Lower lobe of right lung (tissue), 2 donors: ENCODE measurements around the gene ANO2. TPM values are rescaled to one million over a fixed set of nuclear protein-coding genes. Genes with fewer than 3 reads are reported as not detected.
A peak's percentile ranks its signal among the peaks of the same experiment; 100 is the strongest.

Source experiments
- ATAC-seq, 2 donors: fragments of 200-7000 bp; cut with Tn5 transposase; one replicate each; pipeline ENCODE4 v1.9.1; 2020 to 2022; ENCODE audit warnings: mild to moderate bottlenecking in 2 of 2, moderate library complexity in 2 of 2
- DNase-seq: peaks from one replicate; pipeline ENCODE4 v3.0.0-alpha.2; 2020
- H3K27ac ChIP-seq: fragments of 200-600 bp; one replicate; pipeline ENCODE4 v1.8.0; 2022
- H3K27me3 ChIP-seq: fragments of 200-600 bp; one replicate; pipeline ENCODE4 v1.8.0; 2022; ENCODE audit warnings: low read depth
- H3K36me3 ChIP-seq: fragments of 200-600 bp; one replicate; pipeline ENCODE4 v1.8.0; 2022; ENCODE audit warnings: mild to moderate bottlenecking
- H3K4me1 ChIP-seq: fragments of 200-600 bp; one replicate; pipeline ENCODE4 v1.8.0; 2022
- H3K4me3 ChIP-seq: fragments of 200-600 bp; one replicate; pipeline ENCODE4 v1.8.0; 2022; ENCODE audit warnings: mild to moderate bottlenecking
- H3K9me3 ChIP-seq: fragments of 200-600 bp; one replicate; pipeline ENCODE4 v1.8.0; 2022
- intact Hi-C: fragments of 100-400 bp; cut with DNase I; formaldehyde crosslinking; loops from one replicate; pipeline ENCODE4 v1.11.0; 2022
- total RNA-seq: library from RNA; stranded (reverse); fragmentation: NEBNext Ultra II Directional; extraction: Animal tissue kit (Norgen Biotek cat#: 25700); gene quantifications from one replicate; pipeline ENCODE4 v1.2.1, GENCODE V29; 2021
- TF ChIP-seq, protein P1 (sequence below): fragments of 200-600 bp; IDR thresholded peaks from one replicate; pipeline ENCODE4 v1.8.0; 2022; ENCODE audit warnings: antibody characterized with exemption, mild to moderate bottlenecking
- donor health status: DM: no; HTN: yes; CAD: no; lungs with severe emphysema.

ANO2 gene
- total RNA-seq, 1 donor from 2014 or later = 22.2 TPM

DNA sequence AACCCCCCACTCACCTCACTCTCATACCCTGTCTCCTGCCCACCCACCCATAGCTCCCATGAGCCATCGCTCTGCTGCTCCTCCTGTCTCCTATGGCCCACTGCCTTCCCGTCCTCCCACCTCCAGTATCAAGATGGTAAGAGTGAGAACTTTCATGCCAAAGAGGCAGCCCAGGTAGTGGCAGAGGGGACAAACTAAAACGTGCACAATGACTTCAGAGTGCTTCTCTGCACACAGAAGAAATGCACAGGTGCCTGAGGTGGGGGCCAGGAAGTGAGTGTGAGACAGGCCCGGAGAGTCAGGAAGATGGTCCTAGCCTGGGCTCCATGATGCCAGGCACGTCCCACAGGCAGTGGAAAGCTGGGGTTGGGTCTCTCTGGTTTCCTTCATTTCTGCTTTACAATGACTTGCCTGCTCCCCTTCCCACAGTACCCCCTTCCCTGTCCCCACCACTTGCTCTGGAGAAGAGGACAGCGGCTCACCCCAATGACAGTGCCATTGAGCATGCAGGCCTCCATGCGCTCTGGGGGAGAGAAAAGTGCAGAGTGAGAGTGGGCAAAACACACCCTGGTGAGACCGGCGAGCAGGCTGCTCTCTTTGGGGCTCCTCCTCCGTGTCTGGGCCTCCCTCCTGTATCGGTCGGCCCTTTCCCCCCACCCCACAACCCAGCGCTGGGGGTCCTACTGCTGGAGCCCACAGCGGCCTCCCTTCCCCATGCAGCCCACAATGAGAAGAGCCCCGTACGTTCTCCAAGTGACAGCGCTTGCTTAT is 22.8 kb upstream of the ANO2 start:
- H3K4me1 ChIP-seq = no peaks in the 10 kb centered on the region
- TF ChIP-seq, protein P1, sequence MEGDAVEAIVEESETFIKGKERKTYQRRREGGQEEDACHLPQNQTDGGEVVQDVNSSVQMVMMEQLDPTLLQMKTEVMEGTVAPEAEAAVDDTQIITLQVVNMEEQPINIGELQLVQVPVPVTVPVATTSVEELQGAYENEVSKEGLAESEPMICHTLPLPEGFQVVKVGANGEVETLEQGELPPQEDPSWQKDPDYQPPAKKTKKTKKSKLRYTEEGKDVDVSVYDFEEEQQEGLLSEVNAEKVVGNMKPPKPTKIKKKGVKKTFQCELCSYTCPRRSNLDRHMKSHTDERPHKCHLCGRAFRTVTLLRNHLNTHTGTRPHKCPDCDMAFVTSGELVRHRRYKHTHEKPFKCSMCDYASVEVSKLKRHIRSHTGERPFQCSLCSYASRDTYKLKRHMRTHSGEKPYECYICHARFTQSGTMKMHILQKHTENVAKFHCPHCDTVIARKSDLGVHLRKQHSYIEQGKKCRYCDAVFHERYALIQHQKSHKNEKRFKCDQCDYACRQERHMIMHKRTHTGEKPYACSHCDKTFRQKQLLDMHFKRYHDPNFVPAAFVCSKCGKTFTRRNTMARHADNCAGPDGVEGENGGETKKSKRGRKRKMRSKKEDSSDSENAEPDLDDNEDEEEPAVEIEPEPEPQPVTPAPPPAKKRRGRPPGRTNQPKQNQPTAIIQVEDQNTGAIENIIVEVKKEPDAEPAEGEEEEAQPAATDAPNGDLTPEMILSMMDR = no peak
- H3K36me3 ChIP-seq = peaks cover 32% of the 10 kb centered on the region
- intact Hi-C loops = no loop called here
- no peak overlapping the region for H3K4me3 ChIP-seq
- H3K9me3 ChIP-seq = no peaks in the 10 kb centered on the region
- DNase-seq (no peak), ATAC-seq (no peak)
- no peak overlapping the region for H3K27ac ChIP-seq
- peaks cover 3% of the 10 kb centered on the region for H3K27me3 ChIP-seq

DNA sequence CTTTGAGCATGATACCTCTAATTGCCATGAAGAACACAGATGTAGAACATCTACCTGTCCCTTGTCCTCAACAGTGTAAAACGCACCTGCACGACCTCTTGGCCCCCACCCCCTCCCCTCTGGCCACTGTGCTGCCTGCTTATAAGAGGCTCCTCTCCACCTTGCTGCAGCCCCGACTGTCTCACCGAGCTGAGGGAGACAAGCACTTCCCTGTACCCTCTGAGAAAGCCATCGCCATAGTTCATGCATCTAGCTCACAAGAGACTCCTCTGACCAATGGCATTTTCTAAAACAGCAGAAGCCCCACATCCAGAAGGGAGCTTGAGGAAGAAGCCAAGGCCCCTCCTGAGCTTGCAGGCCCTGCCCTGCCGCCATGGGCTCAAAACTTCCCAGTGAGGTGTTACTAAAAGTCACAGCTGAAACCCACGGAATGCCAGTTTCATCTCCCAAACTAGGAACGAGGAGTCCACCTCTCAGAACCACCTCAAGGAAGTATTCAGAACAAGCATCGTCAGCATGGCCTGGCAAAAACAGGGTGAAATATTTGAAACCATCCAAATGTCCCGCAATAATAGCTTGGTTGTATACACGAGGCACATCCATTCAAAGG is 21.5 kb upstream of the ANO2 start:
- no peak overlapping the region for H3K27ac ChIP-seq
- no peak for DNase-seq

DNA sequence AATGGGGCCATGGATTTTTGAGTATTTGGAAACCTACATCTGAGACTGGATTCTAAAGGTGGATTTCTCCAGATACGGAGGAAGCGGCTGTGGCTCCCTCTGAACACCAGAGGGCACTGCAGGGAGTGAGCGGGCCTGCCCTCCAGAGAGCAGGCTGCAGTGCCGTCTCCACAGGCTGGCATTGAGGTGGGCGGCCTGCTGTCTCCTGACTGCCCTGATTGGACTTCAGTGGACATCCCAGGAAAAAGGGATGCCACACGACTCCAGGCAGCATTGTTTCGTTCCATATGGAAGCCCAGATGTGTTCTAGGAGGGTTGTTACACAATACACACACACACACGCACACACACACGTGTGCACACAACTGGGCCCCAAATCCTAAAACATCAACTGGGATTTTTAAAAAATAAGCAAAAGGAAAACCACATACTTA is 20.9 kb upstream of the ANO2 start:
- intact Hi-C loops = no loop called here
- Histone ChIP-seq H3K4me1 (no peaks in the 10 kb centered on the region), H3K36me3 (peaks cover 21% of the 10 kb centered on the region), H3K9me3 (no peaks in the 10 kb centered on the region), H3K4me3 (no peak overlapping the region), H3K27me3 (peaks cover 3% of the 10 kb centered on the region), H3K27ac (no peak overlapping the region)
- ATAC-seq (peak; percentile 79 to 83), DNase-seq (peak; percentile 70)
- TF ChIP-seq, protein P1 = peak; percentile 76

More for the DNA sequence above, 21.5 kb upstream of the ANO2 start:
- no peaks in the 10 kb centered on the region for H3K4me1 ChIP-seq
- intact Hi-C loops = no loop called here
- no peaks in the 10 kb centered on the region for H3K9me3 ChIP-seq
- peaks cover 3% of the 10 kb centered on the region for H3K27me3 ChIP-seq
- TF ChIP-seq, protein P1 = no peak
- ATAC-seq = no peak
- peaks cover 27% of the 10 kb centered on the region for H3K36me3 ChIP-seq
- no peak overlapping the region for H3K4me3 ChIP-seq

DNA sequence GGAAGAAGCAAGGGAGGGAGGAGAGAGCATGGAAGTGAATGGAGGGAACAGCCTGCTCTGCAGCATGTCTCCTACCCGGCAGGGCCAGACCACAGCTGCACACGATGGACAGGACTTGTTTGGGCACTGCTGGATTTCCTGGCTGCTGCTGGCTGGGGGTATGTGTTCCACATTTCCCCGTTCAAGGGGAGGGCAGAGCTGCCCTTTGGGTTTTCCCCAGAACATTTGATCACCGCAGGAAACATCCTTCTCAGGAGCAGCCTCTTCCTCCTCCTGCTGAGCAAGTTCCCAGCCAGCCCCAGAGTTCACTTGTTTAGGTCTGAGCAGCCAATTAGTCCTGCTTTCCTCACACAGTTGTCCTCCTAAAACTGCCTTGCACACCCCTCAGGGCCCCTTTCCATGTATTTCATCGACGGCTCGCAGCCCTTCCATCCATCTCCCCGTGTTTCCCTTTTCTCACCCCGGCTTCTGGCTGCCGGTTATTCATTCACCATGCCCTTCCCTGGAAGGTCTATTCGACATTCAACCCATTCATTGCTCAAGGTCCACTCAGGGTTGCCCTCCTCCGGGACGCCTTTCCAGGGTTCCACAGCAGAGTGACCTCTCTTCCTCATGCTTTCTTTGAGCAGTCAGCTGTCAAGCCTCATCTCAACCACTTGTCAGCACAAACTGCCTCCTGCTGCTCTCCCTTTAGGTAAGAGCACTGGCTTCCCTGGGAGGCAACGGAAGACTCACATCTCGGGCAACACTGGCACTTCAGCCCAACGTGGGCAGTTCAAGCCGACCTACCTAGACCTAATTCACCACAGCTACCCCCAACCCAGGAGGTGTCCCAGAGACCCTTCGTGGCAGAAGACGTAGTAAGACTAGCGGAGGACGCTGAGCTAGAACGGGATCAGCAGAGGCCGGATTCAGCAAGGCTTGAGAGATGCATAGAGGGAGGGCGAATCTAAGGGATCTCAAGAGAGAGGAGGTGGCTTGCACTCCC is 20.1 kb upstream of the ANO2 start:
- DNase-seq (no peak), ATAC-seq (peak in 1 of 2 donors; percentile 25)
- H3K4me1 ChIP-seq = no peaks in the 10 kb centered on the region
- TF ChIP-seq, protein P1 = no peak
- intact Hi-C loops = no loop called here
- no peaks in the 10 kb centered on the region for H3K9me3 ChIP-seq
- peaks cover 3% of the 10 kb centered on the region for H3K27me3 ChIP-seq
- H3K36me3 ChIP-seq = peaks cover 13% of the 10 kb centered on the region
- H3K27ac ChIP-seq = no peak overlapping the region
- no peak overlapping the region for H3K4me3 ChIP-seq

DNA sequence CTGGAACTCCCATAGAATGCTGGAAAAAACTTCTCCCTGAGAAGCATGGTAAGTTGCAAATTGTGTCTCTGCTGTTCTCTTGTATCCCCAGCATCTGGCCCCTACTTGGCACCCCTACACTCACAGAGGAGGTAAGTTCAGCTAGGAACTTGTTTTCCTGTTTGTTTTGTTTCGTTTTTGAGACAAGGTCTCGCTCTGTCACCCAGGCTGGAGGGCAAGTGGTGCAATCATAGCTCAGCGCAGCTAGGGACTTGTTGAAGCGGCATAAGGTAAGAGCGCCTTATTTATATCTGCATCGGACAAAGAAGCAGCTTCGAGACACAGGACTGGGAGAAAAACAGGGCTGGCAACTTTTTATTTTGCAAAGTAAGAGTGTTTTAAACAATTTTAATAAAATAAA is 18.5 kb upstream of the ANO2 start:
- no peak overlapping the region for H3K27ac ChIP-seq
- H3K4me1 ChIP-seq = no peaks in the 10 kb centered on the region
- TF ChIP-seq, protein P1 = no peak
- no peaks in the 10 kb centered on the region for H3K9me3 ChIP-seq
- ATAC-seq (no peak), DNase-seq (no peak)
- peaks cover 3% of the 10 kb centered on the region for H3K27me3 ChIP-seq
- intact Hi-C loops = no loop called here
- H3K36me3 ChIP-seq = peaks cover 8% of the 10 kb centered on the region
- no peak overlapping the region for H3K4me3 ChIP-seq
